Transverse colon (tissue), 3 donors: Measurements from ENCODE around the gene PNO1.

Source experiments
- POLR2A ChIP-seq: fragments of 450-650 bp; IDR thresholded peaks from one replicate; pipeline ENCODE4 v1.6.1; 2016; ENCODE audit warnings: antibody characterized with exemption, mild to moderate bottlenecking, moderate library complexity
- TF ChIP-seq, protein P1 (sequence below), 5 experiments: fragments of 200-600 bp in 3 of 5; fragments of 450-650 bp in 2 of 5; sonication (generic) in 3 of 5; IDR thresholded peaks; 1 replicate in 2 of 5; 2 replicates in 3 of 5; pipeline ENCODE4 v1.5.1; 2016 to 2017; ENCODE audit warnings: antibody characterized with exemption in 5 of 5, inconsistent platforms in 3 of 5, mild to moderate bottlenecking in 2 of 5, moderate library complexity in 1 of 5

DNA sequence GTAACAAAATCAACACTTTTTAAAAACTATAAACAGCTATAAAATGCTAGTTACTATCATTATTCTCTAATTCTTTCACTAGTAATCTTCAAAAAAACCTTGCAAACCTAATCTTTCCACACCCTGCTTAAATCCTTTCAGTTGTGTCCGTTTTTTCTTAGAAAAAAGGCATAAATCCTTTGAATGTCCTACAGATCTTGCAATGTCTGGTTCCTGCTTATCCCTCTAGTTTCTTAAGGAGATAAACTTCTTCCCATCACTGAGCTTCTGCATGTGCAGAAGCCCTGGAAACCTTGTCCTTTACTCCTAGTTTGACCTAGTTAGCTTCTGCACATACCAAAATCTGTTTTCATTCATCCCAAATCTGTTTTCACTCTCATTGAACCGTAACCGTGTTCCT lies 1.3 kb upstream of the PNO1 start:
- TF ChIP-seq, protein P1, sequence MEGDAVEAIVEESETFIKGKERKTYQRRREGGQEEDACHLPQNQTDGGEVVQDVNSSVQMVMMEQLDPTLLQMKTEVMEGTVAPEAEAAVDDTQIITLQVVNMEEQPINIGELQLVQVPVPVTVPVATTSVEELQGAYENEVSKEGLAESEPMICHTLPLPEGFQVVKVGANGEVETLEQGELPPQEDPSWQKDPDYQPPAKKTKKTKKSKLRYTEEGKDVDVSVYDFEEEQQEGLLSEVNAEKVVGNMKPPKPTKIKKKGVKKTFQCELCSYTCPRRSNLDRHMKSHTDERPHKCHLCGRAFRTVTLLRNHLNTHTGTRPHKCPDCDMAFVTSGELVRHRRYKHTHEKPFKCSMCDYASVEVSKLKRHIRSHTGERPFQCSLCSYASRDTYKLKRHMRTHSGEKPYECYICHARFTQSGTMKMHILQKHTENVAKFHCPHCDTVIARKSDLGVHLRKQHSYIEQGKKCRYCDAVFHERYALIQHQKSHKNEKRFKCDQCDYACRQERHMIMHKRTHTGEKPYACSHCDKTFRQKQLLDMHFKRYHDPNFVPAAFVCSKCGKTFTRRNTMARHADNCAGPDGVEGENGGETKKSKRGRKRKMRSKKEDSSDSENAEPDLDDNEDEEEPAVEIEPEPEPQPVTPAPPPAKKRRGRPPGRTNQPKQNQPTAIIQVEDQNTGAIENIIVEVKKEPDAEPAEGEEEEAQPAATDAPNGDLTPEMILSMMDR (IDR thresholded peaks at IDR 0.05): no peak
- no peak for TF ChIP-seq POLR2A
